Stimulated activated CD4-positive, alpha-beta T cell treated with anti-CD3 and anti-CD28 coated beads, Interleukin-15, amount 100 ng/mL, for 24 hours (primary cell): ENCODE results near the gene AGO4.
"Not testable (repeated sequence)": the region's sequence is repeated elsewhere in the genome, so short reads cannot be mapped to it uniquely, and the experiment has no call there.

ENCODE experiments used
- DNase-seq: peaks from one replicate; pipeline ENCODE4 v3.0.0-alpha.2; 2020

AGO4 gene

DNA sequence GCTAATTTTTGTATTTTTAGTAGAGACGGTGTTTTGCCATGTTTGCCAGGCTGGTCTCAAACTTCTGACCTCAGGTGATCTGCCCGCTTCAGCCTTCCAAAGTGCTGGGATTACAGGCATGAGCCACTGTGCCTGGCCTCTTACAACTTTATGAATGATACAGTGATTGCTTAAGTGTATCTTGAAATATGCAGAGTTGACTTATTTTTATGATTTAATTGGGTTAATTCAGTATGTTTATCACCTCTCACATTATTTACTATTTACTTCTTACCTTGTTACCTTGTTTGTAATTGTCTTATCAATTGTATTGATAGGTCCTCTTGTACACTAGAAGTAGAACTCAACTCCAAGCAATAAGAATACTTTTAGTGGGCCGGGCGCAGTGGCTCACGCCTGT, 4.9 kb downstream of the AGO4 start:
- DNase-seq = not testable (repeated sequence)

DNA sequence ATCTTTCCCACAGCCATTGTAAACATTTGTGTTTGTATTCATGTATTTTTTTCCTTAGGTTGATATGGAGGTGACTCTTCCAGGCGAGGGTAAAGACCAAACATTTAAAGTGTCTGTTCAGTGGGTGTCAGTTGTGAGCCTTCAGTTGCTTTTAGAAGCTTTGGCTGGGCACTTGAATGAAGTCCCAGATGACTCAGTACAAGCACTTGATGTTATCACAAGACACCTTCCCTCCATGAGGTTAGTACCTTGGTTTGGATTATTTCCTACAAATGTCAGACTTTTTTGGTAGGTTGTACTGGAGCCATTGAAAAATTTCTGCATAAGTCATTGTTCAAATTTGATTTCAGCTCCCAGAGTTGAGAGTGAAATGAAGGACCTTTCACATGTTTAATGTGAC, 17.4 kb downstream of the AGO4 start:
- no peak for DNase-seq

DNA sequence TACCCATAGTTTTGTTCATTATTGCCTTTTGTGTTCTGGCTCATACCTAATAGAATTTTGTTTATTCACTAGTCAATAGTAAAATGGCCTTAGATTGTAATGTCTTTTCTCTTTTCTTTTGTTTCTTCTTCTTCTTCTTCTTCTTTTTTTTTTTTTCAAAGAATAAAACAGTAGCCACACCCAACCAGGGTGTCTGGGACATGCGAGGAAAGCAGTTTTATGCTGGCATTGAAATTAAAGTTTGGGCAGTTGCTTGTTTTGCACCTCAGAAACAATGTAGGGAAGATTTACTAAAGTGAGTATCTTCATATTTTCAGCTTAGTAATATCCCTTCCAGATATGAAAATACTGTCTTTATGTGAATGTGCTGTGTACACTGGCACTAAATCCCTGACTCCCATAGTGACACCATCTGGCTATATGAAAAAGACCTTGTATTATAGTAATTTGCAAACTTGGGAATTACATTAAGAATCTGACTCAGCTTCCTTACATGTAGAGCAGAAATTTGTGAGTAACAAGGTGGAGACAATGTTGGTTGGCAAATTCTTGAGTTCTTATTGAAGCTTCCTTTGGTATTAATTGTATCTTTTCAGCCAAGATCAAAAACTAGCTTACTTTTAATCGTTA, 24.6 kb downstream of the AGO4 start:
- no peak for DNase-seq

DNA sequence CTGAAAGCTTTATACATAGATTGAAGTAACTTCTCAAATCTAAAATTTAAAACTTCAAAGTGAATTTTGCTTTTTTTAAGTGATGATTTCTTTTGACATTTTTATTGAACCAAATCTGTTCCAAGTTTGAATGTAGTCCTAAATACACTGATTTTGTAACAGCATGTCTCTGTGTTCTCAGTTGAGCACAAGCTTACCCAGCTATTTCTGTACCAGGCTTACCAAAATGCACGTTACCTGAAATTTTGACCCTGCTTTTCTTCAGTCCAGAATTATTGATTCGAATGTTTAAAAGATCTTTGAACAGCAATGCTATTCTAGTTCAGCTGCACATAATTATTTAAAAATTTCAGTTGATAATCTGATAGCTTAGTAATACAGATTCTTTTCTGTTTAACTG, 25.6 kb downstream of the AGO4 start:
- no peak for DNase-seq

DNA sequence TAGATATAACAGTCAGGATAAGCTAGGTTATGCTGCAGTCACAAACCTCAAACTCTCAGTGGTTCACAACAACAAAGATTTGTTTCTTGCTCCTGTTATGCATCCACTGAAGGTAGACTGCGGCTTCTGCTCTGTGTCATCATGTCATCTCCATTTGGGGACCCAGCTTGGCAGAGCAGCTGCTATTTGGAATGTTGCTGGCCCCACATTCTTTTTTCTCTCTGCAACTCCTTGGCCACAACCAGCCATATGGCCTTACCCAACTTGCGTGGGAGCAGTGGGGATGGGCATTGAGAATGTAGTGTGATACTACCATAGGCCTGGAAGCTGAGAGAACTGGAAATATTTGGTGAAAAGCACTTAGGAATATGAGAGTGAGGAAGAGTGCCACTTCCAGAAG, 26.4 kb downstream of the AGO4 start:
- DNase-seq = no peak

DNA sequence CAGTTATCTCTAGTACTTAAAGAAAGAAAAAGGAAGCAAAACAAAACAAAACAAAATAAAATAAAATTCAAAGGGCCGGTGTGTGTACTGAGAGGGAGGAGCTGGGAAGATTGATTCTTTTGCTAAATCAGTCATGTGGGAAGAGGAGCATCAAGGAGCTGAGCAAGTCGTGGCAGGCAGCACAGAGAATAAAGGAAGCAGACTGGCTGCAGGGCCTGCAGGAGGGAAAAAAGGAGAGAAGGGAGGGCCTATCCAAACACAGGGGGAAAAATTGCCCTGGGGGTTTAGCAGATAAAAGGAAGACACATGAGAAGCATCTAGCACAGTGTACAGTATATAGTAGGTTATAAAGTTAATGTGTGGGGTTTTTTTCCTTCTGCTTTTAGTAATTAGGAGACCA, 27.6 kb downstream of the AGO4 start:
- DNase-seq = no peak

DNA sequence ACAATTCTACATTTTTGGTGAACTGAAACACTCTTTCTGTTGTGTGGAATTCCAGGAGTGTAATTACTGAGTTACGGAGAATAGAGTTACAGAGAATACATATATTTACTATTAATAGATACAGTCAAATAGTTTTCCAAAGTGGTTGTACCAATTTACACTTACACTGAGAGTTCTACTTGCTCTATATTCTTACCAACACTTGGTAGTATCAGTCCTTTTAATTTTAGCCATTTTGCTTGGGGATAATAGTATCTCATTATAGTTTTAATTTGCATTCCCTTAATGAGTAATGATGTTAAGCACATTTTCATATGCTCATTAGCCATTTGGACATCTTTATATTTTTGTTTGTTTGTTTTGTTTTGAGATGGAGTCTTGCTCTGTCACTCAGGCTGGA, 28.9 kb downstream of the AGO4 start:
- no peak for DNase-seq

DNA sequence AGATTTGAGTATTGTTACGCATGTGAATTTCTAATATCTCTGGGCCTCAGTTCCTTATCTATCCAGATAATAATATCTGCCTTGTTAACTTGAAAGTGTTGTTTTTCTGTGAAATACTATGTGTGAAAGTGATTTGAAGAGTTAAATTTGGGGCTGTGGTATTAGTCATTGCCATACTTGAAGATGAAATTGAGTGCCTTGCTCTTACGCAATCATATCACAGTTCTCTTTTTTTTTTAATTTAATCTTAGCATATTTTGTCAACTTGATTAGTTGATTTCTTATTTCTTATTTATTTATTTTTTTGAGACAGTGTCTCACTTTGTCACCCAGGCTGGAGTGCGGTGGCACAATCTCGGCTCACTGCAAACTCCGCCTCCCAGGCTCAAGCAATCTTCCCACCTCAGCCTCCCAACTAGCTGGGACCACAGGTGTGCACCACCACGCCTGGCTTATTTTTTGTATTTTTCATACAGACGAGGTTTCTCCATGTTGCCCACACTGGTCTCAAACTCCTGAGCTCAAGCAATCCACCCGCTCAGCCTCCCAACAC, 31.0 kb downstream of the AGO4 start:
- DNase-seq = no peak

DNA sequence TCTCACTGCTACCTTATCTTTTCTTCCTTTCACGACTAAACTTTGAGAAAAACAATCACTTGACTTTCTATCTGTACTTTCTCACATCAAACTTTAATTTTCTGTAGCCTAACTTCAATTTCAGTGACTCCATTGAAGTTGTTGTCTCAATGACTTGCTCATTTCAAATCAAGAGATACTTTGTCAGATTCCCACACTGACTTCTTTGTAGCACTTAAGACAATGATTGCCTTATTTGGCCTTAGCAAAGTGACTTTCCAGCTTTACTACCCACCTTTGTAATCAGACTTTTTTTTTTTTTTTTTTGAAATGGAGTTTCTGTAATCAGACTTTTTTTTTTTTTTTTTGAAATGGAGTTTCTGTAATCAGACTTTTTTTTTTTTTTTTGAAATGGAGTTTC, 37.0 kb downstream of the AGO4 start:
- DNase-seq = no peak

DNA sequence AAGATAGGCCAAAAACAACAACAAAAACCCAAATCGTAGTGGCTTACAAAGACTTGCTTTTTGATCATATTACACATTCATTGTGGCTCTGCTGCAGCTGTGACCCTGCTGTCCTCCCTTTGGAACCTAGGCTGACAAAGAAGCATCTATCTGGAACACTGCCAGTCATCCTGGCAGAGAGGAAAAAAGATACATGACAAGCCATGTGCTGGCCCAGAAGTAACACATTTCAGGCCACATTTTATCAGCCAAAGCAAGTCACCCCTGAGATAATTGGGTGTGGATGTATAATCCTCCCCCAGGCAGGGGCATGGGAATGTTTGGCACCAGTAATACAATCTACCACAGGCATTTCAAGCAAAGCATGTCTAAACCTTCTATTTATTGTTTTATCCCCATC, 38.0 kb downstream of the AGO4 start:
- no peak for DNase-seq

DNA sequence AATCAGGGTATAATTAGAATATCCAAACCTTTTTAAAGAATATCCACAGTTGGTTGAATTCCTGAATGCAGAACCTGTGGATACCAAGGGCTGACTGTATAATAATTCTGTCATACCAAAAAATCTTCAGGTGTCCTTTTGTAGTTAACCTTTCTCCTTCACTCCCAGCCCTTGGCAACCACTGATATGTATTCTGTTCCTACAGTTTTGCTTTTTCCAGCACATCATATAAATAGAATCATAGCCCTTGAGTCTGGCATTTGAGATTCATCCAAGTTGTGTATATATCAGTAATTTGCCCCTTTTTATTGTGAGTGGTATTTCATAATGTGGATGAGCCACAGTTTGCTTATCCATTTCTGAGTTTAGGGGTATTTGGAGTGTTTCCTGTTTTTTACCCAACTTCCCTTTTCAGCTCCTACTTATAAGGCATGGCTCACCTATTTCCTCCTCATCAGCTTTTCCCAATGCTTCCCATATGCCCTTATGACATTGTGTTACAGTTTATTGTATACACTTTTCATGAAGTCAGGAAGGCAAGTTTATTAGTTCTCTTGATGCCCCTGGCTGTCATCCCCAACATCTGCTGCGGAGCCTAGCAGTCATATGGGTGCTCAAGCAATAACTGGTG, 40.2 kb downstream of the AGO4 start:
- DNase-seq = no peak

DNA sequence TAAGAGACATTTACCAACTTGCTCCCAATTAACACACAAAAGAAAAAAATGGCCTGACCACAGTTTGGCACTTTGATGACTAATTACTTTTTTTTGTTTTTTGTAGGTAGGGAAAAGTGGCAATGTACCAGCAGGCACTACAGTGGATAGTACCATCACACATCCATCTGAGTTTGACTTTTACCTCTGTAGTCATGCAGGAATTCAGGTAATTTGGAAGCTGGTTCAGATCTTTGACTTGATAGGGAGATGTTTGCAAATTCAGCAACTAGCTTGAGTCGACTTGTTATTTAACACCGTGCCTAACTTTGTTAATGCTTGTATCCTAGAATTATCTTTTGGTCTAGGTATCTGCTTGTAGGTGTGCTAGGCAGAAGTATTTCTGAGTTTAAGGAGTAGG, 42.2 kb downstream of the AGO4 start:
- no peak for DNase-seq

DNA sequence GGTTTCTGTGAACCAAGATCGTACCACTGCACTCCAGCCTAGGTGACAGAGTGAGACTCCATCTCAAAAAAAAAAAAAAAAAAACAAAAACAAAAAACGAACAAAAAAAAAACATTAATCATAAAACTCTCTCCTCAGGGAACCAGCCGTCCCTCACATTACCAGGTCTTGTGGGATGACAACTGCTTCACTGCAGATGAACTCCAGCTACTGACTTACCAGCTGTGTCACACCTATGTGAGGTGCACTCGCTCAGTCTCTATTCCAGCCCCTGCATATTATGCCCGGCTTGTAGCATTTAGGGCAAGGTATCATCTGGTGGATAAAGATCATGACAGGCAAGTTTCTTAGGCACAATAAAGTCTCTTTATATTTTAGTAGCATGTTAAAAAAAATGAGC, 42.9 kb downstream of the AGO4 start:
- no peak for DNase-seq

DNA sequence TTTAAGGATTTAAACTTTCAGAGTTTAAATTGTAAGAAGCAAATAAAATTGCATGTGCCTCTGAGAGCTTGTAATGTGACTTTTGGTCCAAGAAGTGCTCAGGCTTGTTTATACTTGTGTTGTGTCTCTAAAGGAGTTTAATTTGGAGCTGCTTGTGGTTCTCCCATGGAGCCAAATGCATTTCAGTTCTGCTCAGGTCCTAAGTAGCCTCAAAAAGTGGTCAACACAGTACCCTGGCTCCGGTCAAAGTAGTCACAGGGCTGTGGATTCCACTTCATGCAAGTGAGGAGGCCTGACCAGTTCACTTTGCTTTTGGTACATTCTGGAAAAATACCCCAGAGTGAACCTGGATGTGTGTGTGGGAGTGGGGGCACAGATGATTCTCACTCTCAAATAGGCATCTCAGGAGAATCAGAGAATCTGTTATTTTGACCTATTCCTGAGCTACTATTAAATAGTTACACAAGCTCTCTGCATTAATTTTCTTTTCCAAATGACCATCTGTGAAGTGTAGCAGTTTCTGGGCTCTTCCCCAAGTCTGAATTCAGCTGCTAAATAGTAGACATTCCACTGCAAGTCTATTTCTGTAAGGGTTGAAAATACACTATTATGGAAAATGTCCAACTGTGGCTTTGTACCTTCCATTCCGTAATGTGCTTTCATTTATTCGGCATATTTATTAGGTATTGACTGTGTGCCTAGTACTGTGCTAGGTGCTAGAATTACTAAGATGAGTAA, 43.5 kb downstream of the AGO4 start:
- no peak for DNase-seq

DNA sequence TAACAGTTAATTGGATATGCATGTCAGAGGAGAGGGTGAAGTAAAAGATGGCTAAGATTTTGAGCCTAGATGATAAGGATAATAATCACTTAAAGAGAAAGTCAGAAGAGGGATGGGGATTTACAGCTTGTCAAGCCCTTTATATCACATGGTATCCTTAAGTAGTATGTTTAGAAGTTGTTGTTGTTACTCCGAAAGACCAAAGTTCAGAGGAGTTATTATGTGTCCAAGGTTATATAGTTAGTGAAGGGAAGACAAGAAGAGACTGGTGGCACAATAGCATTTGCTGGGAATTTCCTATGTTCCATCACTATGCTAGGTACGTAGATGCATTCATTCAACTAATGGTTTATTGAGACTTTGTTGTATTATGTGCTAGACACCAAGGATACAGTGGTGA, 44.4 kb downstream of the AGO4 start:
- no peak for DNase-seq

DNA sequence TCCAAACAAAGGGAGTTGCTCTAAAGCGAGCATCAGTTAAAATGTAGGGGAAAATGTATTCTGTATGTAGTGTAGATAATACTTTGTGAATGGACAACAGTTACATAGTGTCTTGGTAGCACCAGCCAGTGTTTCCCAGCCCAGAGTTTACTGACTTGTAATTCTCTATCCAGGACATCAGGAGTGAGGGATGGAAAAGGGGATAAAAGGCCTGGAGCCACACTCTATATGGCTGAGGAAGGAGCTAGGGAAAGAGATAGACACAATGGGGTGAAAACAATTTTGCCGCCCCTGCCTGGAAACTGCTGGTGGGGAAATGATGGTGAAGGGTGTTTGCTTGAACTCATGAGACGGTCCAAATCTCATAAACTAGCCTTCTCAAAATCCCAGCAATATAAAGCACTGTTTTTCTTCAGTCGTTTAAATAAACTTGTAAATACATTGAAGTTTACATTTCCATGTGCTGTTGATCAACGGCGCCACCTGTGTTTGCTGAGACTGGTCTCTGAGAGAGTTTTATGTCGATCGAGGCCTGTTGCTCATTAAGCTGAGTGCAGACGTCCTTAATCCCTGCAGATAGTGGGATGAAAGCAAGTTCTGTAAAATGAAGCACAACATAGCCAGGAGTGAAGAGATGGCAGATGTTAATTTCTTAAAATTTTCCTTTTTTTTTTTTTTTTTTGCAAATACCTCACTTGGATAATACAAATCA, 47.3 kb downstream of the AGO4 start:
- no peak for DNase-seq

DNA sequence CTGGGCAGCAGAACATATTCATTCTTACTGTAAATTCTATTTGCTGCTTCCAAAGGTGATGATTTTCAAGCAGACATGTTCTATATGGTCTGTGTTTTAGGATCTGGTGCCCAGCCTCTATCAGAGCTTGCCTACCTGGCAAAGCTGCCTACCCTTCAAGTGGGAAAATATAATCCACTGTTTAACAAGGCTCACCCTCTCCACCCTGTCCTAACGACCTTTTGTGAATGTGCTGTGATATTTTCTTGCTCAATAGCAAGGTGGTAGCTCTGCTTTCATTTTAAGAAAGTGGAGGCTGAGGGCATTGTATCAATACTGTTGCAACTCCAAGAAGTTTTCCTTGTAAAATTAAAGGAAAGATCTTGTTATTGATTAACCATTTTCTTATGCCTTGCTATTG, 49.1 kb downstream of the AGO4 start:
- DNase-seq = no peak

DNA sequence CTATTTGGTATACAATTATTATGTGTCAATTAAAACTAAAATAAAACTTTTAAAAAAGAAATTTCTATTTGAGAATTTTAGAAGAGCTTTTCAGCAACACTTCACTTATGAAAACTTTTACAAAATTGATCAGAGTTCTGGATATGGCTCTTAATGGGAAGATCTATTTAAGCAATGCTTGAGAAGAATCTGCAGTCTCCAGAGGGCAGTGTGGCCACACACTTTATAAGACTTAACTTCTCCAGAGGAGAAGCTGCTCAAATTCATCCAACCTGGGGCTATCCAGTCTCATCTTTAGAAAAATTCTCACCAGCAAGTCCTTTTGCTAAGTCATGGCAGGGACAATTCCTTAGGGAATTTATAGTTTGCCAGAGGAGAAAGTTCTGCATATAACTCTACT, 50.0 kb downstream of the AGO4 start:
- DNase-seq = no peak

DNA sequence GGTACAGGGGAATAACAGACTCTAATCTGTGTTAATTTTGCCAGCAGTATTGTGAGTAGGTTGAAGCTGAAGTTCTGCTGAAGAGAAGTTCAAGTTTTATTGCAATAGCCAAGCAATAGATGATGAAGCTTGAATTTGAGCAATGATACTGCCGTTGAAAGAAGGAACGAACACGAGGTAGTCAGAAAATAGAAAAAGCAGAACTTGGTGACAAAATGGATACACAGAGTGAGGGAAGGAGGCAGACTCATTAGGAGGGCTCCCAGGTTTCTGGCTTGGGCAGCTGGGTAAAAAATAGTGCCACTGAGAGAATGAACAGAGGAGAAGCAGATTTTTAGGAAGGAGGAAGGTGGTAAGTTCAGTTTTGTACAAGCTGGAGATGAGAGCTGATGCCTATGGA, 52.9 kb downstream of the AGO4 start:
- DNase-seq = no peak

DNA sequence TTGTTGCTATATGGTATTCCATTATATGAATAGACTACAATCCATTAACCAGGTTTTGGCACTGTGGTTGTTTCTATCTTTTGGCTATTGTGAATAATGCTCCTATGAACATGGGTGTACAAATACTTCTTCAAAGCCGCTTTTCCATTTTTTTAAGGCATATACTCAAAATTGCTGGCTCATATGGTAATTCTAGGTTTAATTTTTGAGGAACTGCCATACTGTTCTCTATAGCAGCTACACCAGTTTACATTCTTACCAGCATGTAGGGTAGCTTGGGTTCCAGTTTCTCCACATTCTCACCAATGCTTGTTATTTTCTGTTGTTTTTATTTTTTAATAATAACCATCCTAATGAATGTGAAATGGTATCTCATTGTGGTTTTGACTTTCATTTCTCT, 55.3 kb downstream of the AGO4 start:
- no peak for DNase-seq

DNA sequence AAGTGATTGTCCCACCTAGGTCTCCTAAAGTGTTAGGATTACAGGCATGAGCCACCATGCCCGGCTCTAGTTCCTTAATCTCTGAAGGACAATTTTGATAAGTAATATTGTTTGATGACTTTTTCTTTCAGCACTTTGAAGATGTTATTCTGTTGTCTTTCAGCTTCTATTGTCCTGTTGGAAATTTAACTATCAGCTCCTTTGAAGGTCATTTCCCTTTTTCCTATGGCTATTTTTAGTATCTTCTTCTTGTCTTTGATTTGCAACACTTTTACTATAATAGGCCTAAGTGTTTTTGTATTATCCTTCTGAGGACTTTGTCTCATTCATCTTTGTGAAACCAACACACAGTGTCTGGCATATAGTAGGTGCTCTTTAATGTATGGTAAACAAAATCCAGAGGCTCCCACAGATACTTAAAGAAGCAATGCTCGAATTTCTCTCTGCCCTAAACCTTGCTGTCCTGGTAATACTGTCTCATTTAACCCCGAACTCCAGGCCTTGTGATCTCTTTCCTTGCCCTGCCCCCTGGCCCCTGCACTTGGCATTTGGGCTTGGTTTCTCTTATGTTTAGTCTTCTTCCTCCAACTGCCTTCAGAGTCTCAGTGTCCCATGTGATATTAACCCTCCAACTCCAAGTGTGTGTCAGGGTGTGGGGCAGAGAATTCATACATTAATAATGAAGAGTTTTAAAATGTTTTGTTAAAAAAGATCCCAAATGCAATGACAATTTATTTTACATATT, 56.2 kb downstream of the AGO4 start:
- no peak for DNase-seq

DNA sequence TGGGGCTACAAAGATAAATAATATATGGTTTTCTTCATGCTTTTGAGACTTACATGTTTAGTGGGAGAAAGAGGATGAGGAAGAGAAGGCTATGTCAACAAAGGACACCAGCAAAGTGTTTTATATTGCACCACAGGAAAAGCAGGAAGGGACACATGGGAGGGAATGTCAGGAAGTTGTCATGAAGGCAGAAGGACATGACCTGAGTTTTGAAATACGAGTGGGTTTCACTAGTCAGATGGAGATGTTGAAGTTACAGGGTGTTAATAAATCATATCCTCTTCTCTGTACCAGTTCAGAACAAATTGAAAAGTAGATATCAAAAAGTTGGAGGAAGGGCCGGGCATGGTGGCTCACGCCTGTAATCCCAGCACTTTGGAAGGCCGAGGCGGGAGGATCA, 57.0 kb downstream of the AGO4 start:
- no peak for DNase-seq

DNA sequence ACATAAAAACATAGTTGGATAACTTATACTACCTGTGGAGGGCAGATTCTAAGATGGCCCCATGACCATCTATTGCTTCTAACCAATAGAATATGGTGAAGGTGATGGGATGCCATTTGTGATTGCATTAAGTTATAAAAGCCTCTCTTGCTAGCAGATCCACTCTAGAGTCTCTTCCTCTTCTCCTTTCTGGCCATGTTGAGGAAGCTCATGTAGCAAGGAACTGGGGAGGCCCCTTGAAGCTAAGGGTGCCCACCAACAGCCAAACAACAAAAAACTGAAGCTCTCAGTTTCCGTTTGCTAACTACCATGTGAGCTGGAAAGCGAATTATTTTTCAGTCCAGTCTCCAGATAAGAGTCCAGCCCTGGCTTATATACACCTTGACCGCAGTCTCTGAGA, 59.2 kb downstream of the AGO4 start:
- no peak for DNase-seq
